HG03575 (cell line): Measurements from ENCODE around the gene SLC25A6.
"Not testable (repeated sequence)": the region's sequence is repeated elsewhere in the genome, so short reads cannot be mapped to it uniquely, and the experiment has no call there.

Experiments
- ATAC-seq: cut with Tn5 transposase; IDR thresholded peaks from one replicate; pipeline ENCODE4 v1.9.1; 2021; ENCODE audit not compliant: unreplicated experiment, insufficient number of reproducible peaks, low FRiP score; ENCODE audit errors: extremely low read depth

SLC25A6 gene

GRCh38 chrX:1416965-1417760 is 25.2 kb upstream of the SLC25A6 start:
- ATAC-seq = no peak

GRCh38 chrX:1416327-1416784 is 24.4 kb upstream of the SLC25A6 start:
- no peak for ATAC-seq

GRCh38 chrX:1412551-1413161 is 20.7 kb upstream of the SLC25A6 start:
- ATAC-seq = no peak

GRCh38 chrX:1411326-1411725 is 19.4 kb upstream of the SLC25A6 start:
- no peak for ATAC-seq

GRCh38 chrX:1407035-1407434 is 15.1 kb upstream of the SLC25A6 start:
- ATAC-seq = no peak

GRCh38 chrX:1405769-1406168 is 13.9 kb upstream of the SLC25A6 start:
- not testable (repeated sequence) for ATAC-seq

- not testable (repeated sequence) for ATAC-seq
Measured at GRCh38 chrX:1403867-1404266, 12.0 kb upstream of the SLC25A6 start.

- ATAC-seq = no peak
Measured at GRCh38 chrX:1403228-1403627, 11.3 kb upstream of the SLC25A6 start.

GRCh38 chrX:1401611-1402430 is 9.9 kb upstream of the SLC25A6 start:
- ATAC-seq = no peak

- ATAC-seq = no peak
Measured at GRCh38 chrX:1400742-1401471, 9.0 kb upstream of the SLC25A6 start.

- no peak for ATAC-seq
Measured at GRCh38 chrX:1400049-1400448, 8.1 kb upstream of the SLC25A6 start.

GRCh38 chrX:1398431-1399340 is 6.8 kb upstream of the SLC25A6 start:
- no peak for ATAC-seq

GRCh38 chrX:1397441-1398270 is 5.7 kb upstream of the SLC25A6 start:
- ATAC-seq = no peak

GRCh38 chrX:1397001-1397400 is 5.1 kb upstream of the SLC25A6 start:
- ATAC-seq = no peak

- no peak for ATAC-seq
Measured at GRCh38 chrX:1395646-1396216, 3.8 kb upstream of the SLC25A6 start.

- no peak for ATAC-seq
Measured at GRCh38 chrX:1394731-1395501, 3.0 kb upstream of the SLC25A6 start.
